ENCODE measurements around the gene CENPVL3. TPM values are rescaled to one million over a fixed set of nuclear protein-coding genes. Genes with fewer than 3 reads are reported as not detected.

The CENPVL3 gene
- total and polyA plus RNA-seq, 2 experiments from 2014 or later: 4.4 to 4.8 TPM

- no peak overlapping the region for H3K4me3 Mint-ChIP-seq
- H3K36me3 Mint-ChIP-seq (ENCODE audit: low read depth): no peaks in the 10 kb centered on the region
- no peaks in the 10 kb centered on the region for H3K9me3 Mint-ChIP-seq
- ATAC-seq (no peak), DNase-seq (ENCODE audit: low spot score) (no peak)
- Histone ChIP-seq H3F3A (replicated peaks; ENCODE audit: low read depth) (no peaks in the 10 kb centered on the region), H3K4me3 (no peak overlapping the region), H3K4me2 (no peak overlapping the region), H3K27me3 (ENCODE audit: insufficient read depth) (no peaks in the 10 kb centered on the region), H3K79me2 (replicated peaks; ENCODE audit: insufficient read depth) (no peaks in the 10 kb centered on the region), H3K36me3 (ENCODE audit: insufficient read depth) (no peaks in the 10 kb centered on the region), H3K9me2 (ENCODE audit: insufficient read depth) (no peaks in the 10 kb centered on the region), H4K20me1 (replicated peaks; ENCODE audit: insufficient read depth) (no peaks in the 10 kb centered on the region), H2AFZ (no peak overlapping the region), H3K27ac (ENCODE audit: low read depth) (no peak overlapping the region), H3K4me1 (ENCODE audit: insufficient read depth) (no peaks in the 10 kb centered on the region)
- H3K27ac Mint-ChIP-seq: no peak overlapping the region
- TF ChIP-seq REST (IDR thresholded peaks at IDR 0.05; ENCODE audit: unreplicated experiment) (no peak), STAT1 (IDR thresholded peaks at IDR 0.05; ENCODE audit: unreplicated experiment) (no peak), EZH2phosphoT487 (IDR thresholded peaks at IDR 0.05; ENCODE audit: unreplicated experiment) (no peak), POLR2AphosphoS5 (IDR thresholded peaks at IDR 0.05; ENCODE audit: low read depth) (no peak), JUNB (IDR thresholded peaks at IDR 0.05; ENCODE audit: unreplicated experiment) (no peak), EZH2 (IDR thresholded peaks at IDR 0.05; ENCODE audit: low read depth, unreplicated experiment) (no peak)
- H3K27me3 Mint-ChIP-seq (ENCODE audit: insufficient read depth, low read depth, poor library complexity): no peaks in the 10 kb centered on the region
- H3K4me1 Mint-ChIP-seq: no peaks in the 10 kb centered on the region
Observed at GRCh38 chrX:51598899-51599298, 19.8 kb downstream of the CENPVL3 start.

GRCh38 chrX:51571874-51572273 lies 46.8 kb downstream of the CENPVL3 start:
- no peaks in the 10 kb centered on the region for H3F3A ChIP-seq (replicated peaks; ENCODE audit: low read depth)
- Mint-ChIP-seq H3K4me3 (no peak overlapping the region), H3K9me3 (no peaks in the 10 kb centered on the region), H3K27ac (no peak overlapping the region; the same call in 1 of the 2 replicates), H3K4me1 (peaks cover 4% of the 10 kb centered on the region; the same call in 2 of the 3 replicates), H3K36me3 (ENCODE audit: low read depth) (no peaks in the 10 kb centered on the region), H3K27me3 (ENCODE audit: insufficient read depth, low read depth, poor library complexity) (no peaks in the 10 kb centered on the region)
- H3K36me3 ChIP-seq (ENCODE audit: insufficient read depth): no peaks in the 10 kb centered on the region
- H3K4me1 ChIP-seq (ENCODE audit: insufficient read depth): peaks cover 3% of the 10 kb centered on the region; the same call in 1 of the 2 replicates
- no peak overlapping the region for H3K27ac ChIP-seq (ENCODE audit: low read depth)
- no peak overlapping the region for H3K4me2 ChIP-seq
- H2AFZ ChIP-seq: no peak overlapping the region
- H3K27me3 ChIP-seq (ENCODE audit: insufficient read depth): no peaks in the 10 kb centered on the region
- no peaks in the 10 kb centered on the region for H3K79me2 ChIP-seq (replicated peaks; ENCODE audit: insufficient read depth)
- DNase-seq (ENCODE audit: low spot score): no peak
- no peaks in the 10 kb centered on the region for H4K20me1 ChIP-seq (replicated peaks; ENCODE audit: insufficient read depth)
- H3K4me3 ChIP-seq: no peak overlapping the region
- ATAC-seq: no peak
- H3K9me2 ChIP-seq (ENCODE audit: insufficient read depth): no peaks in the 10 kb centered on the region
- TF ChIP-seq POLR2AphosphoS5 (IDR thresholded peaks at IDR 0.05; ENCODE audit: low read depth): no peak
- TF ChIP-seq CREB1 (CRISPR knock-in tag; IDR thresholded peaks at IDR 0.05; ENCODE audit: low read depth): no peak
- TF ChIP-seq STAT1 (IDR thresholded peaks at IDR 0.05; ENCODE audit: unreplicated experiment): no peak
- no peak for TF ChIP-seq ZNF331 (CRISPR knock-in tag; IDR thresholded peaks at IDR 0.05; ENCODE audit: low read depth)
- no peak for TF ChIP-seq REST (IDR thresholded peaks at IDR 0.05; ENCODE audit: unreplicated experiment)
- no peak for TF ChIP-seq EZH2 (IDR thresholded peaks at IDR 0.05; ENCODE audit: low read depth, unreplicated experiment)
- TF ChIP-seq CTCF (conservative IDR thresholded peaks at IDR 0.05; ENCODE audit: low read depth in 2 of 2): no peak

Data from GM23338 (cell line).